GM19023 (cell line): ENCODE data around the gene RNF145.

Experiments
- ATAC-seq: cut with Tn5 transposase; IDR thresholded peaks from one replicate; pipeline ENCODE4 v1.9.1; 2021; ENCODE audit warnings: mild to moderate bottlenecking, moderate library complexity; ENCODE audit not compliant: unreplicated experiment

The RNF145 gene

DNA sequence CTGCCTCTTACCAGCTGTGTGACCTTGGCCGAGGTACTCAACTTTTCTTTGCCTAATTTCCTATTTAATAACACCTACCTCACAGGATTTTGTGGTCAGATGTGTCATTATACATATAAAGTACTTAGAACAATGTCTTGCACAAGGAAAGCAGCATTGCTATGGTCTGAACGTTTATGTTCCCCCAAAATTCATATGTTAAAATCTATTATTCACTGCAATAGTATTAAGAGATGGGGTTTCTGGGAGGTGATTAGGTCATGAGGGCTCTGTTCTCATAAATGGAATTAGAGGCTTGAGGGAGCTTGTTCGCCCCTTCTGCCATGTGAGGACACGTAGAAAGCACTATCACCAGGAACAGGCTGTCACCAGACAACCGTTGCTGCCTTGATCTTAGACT, 10.9 kb upstream of the RNF145 start:
- ATAC-seq: no peak

DNA sequence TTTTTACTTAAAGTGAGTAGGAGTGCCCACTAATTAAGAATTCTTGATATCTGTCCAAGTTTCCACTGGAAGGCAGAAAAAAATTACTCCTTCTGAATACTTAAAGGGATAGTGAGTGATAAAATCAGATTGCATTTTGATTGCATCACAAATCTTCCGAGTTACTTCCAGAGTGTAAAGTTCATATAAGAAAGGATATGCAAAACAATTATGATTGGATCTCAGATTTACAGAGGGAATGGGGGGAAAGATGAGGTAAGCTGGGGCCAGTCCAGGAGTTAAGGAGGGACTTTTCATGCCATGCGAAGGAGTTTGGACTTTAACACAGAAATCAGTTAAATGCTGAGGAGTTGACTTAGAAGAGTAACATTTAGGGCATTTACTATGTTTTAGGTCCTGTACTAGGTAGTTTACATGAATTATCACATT, 9.3 kb upstream of the RNF145 start:
- no peak for ATAC-seq

DNA sequence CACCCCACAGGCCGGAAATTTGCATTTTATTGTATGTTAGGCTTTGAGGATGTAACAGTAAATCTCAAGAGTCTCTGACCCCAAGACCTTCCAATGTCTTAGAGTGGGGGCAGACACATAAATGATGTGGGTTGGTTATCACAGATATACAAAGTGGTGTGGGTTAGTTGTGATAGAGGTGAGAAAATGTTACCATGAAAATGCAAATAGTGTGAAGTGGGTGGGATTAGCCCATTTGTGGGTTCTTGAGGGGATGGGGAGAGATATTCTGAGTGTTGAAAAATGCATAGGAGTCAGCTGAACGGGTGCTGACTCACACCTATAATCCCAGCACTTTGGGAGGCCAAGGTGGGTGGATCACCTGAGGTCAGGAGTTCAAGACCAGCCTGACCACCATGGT, 7.9 kb upstream of the RNF145 start:
- ATAC-seq: no peak

DNA sequence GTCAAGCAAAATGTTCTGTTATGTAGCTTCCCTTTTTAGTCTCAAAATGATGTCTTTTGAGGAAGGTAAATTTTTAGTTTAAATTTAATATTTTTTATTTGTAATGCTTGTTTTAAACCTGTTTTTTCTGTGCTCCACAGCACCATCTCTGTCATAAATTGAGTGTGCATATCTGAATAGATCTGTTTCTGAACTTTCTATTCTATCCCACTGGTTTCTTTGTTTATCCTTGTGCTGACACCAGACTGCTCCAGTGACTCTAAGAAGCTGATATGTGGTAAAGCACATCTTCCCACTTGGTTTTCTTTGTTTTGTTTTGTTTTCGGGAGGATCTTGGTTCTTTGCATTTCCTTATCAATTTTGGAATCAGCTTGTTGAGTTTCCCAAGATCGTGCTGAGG, 7.1 kb upstream of the RNF145 start:
- no peak for ATAC-seq

DNA sequence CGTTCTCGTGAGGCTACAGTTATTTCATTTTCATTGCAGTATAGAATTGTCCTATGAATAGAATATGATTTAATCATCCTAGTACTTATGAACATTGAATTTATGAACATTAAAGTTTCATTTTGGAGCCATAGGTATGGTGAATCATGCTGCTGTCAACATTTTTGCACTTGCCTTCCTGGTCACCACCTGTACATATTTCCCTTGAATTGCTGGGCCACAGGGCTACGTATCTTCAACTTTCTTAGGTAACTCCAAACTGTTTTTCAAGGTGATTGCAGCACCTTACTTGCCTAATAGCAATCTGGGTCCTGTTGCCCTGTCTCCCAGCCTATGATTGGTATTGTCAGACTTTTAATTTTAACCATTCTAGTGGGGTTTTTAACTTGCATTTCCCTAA, 6.5 kb upstream of the RNF145 start:
- ATAC-seq: no peak

DNA sequence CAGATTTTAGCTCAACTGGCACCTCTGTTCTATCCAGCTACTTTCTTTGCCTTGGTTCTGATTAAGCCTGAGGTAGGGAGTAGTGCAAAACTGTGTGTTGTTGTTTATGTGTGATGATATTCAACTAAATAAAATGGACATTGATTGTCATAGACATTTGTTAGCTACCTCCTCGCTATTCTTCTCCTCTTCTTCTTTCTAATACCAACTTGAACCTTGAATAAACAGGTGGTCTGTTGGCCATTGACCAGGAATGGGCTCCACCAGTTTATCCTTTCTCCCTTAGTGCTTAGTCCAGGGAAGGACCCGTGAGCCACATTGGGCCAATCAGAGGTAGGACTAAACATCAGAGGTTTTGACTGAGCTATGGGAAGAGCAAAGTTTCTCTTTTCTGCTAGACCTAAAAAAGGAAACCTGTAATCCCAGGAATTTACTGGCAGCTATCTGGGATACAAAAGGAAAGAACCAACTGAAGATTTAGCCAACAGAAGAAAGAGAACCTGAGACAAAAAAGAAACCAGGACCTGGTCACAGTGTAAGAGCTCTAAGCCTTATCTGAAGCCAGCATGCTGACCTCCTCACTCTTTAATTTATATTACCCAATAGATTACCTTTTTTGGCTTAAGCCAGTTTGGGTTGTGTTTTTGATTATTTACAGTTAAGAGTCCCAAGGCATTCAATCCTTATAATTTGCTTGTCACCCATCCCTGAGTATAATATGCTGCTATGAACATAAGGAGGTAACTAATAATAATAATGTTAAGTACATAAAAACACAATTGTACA, 5.3 kb upstream of the RNF145 start:
- no peak for ATAC-seq

DNA sequence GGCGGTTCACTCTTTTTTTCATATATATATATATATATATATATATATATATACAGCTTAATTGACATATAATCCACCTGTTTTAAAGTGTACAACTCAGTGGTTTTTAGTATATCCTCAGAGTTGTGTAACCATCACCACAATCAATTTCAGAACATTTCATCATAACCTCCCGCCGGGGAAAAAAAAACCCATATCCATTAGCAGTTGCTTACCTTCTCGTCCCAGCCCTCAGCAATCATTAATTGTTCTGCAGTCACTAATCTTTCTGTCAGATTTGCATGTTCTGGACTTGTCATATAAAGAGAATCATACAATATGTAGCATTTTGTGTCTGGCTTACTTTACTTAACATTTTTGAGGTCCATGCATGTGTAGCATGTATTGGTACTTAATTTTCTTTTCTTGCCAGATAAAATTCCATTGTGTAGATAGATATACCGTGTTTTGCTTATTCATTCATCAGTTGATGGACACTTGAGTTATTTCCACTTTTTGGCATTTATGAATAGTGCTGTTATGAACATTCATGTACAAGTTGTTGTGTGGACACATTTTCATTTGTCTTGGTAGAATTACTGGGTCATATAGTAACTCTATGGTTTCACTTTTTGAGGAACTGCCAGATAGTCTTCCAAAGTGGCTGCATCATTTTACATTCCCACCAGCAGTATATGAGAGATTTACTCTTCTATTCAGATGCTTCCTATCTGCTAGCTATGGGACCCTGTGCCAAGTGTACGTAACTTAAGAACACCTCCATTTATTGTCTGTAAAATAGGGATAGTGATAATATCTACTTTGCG, 3.5 kb upstream of the RNF145 start:
- ATAC-seq: no peak

DNA sequence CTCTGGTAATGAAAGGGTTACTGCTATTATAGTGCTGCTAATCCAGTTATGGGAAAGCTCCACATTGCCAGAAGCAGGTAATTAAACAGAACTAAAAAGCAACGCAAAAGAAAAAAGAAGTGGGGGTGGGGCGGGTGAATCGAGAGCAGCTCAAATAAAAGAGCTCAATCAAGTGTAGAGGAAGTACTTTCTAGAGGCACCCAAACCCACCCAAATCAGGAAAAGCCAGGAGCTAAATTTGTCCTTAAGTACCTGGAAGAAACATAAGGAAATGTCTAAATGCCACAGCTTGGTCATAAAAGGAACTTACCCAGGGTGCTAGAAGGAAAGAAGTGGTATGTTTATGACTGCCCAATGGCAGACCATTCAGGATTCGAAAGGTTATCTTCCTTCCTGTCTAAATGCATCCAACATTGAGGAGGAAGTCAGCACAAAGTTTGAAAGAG, 2.4 kb upstream of the RNF145 start:
- ATAC-seq: no peak

DNA sequence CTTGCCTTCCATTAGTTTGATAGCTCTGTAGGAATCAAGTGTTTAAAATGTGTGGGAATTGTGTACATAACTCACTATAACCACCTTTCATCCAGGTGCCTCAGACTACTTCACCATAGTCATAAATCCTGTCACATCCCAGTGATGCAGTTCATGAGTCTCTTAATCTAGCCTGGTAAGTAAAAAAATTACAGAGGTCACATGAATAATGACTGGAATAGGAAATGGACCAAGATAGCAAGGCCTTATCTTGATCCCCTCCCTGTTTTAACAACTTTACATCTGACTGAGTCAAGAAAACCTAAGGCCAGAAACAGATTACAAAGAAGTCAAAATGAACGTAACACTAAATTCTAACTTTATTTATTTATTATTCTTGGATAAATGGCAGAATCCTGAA, 1.5 kb upstream of the RNF145 start:
- ATAC-seq: no peak

DNA sequence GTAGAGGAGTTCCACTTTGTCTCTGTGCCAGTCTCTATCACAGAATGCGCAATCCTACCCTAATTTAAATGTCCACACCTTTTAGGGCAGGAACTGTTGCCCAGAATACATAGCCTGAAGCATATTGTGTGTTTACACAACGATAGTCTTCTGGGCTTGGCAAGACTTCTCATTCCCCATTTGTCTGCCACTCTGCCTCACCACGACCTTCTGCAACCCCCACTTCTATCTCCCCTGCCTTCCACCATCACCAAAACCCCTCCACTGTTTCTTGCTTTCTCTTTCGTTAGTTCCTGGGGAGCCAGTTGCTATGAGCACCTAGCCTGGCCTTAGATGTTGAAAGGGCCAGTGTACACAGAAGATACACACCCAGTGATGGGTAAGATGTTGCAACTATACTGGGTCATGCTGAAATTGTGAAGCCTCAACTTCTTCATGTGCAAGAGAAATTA, 883 bp upstream of the RNF145 start:
- ATAC-seq: no peak

DNA sequence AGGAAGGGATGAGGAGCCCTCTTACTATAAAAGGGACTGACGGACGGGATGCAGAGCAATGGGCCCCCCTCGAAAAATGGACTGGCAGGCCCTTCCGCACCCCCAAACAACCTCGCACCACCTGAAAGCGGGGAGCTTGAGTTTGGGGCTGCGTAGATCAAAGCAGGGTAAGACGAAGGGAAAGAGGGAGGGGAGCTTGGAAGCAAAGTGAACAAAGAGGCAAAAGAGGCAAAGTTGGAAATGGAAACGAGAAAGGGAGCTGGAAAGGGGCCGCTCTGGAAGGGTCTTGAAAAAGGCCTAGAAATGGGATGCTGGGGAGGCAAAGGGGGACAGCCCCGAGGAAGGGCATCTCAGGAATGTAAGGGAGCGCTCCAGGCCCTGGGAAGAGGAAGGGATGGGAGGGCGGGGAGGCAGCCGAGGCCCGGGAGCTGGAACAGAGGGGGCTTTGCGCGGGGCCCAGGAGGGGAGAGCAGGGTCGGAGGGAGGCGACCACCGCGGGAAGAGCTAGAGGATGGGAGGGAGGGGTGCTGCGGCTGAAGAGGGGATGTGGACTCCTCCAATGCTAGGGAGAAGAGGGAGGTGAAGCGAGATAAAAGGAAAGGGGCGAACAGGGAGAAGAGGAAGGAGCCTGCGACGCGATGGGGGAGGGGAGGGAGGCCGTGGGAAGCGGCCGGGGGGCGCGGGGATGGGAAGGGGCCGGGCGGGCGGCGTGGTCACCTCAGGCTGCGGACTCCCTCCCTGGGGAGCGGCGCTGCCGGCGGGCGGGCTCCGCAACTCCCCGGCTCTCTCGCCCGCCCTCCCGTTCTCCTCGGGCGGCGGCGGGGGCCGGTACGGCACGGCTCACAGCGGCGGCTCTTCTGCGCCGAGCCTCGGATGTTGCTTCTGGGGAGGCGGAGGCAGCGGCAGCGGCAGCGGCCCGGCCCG, 577 bp downstream of the RNF145 start:
- peak; percentile 10 for ATAC-seq

DNA sequence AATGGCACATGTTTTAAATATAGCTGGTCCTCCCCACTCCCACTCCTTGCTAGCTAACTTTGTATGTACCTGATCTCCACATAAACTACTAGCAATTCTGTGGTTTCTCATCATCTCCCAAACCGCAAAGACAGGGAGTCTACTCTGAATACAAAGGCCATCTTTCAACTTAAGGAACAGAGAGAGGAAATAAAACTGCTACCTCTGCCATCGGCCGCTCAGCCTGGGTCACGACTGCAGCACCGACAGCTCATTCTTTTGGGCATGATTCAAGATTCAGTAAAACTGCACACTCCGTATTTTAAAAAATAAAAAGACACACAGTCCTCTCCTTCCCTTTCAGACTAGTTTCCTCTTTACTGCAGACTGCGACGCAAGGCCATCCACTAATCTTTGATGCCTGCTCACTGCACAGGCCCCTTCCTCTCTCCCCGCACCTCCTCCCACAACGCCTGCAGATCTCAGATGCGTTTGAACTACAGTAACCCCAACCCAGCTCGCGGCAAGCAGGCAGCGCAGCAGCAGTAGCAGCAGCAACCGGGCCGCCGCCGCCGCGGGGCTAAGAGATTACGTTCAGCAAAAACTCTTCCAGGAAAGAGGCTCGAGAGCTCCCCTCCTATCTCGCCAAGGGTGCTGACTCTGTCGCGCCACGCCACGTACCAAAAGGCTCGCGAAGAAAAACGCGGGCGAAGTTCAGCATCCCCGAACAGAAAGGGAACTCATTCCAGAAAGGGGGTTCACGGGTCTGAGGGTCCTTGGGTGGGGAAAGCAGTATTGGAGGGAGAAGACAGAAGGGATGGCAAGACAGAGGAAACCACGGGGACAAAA, 1.5 kb downstream of the RNF145 start:
- peak; percentile 59 for ATAC-seq

DNA sequence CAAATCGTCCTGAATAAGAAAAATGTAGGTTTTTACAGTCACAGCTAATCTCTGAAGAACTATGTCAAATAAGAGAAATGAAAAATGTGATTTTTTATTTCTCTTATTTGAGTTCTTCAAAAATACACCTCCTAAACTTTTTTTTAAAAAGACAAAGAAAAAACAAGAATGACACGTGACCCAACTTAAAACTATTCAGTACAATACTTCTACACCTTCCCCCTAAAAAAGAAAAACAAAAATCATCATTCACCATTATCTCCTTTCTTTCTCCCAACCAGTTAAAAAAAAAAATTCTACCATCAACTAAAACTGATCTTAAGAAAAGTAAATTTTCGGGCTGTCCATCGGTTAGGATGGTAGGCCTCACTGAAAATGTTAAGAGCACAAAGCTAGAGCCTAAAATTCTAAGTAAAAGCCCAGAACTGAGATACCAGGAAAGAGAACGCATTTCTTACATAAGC, 2.1 kb downstream of the RNF145 start:
- no peak for ATAC-seq

DNA sequence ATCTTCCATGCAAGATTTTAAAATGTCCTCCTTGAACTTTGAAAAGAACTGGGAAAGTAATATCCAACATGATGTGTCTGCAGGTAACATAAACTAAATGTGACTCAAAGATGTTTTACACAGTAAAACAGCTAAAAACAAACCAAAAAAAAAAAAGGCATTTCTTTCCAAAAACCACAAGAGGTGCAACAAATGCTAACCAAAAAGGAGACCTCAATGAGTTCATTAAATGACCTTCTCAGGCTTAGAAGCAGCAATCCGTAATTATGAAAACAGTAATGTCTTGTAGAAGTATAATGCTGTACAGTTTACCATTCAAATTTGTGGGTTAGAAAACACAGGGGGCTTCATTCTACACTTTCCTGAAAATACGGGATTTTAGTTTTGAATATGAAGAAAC, 2.5 kb downstream of the RNF145 start:
- no peak for ATAC-seq

DNA sequence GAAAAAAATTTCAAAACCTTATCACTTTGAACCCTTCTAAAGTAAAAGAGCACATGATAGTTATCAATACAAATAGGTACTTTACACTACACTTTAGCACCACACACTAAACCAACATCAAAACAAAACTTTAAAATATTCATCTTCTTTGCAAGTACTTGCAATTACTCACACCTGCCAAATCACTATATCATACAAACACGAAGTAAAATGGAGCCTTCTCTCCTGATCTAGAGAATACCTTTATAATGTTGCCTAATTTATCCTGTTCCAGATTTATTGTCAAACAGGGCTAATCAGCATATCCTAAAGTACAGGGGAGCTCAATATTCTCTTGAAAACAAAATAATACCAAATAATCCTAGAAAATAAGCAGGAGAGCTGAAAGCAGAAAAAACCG, 3.0 kb downstream of the RNF145 start:
- no peak for ATAC-seq

DNA sequence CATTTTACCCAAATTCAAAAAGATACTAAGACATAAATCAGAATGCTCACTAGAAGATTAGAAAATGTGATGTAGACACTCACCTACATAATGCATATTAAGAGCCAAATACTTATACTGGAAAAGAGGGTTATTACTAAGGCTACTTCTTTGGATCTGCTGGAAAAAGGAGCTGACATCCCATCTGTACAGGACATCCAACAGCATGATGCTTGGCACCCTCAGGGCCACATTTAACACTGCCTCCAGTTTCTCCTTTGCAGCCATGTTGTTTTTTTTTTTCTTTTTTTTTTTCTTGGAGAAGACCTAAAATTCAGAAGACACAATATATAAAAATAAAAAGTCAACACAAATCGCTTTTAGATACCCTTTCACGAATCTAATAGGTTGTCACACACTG, 6.0 kb downstream of the RNF145 start:
- ATAC-seq: no peak

DNA sequence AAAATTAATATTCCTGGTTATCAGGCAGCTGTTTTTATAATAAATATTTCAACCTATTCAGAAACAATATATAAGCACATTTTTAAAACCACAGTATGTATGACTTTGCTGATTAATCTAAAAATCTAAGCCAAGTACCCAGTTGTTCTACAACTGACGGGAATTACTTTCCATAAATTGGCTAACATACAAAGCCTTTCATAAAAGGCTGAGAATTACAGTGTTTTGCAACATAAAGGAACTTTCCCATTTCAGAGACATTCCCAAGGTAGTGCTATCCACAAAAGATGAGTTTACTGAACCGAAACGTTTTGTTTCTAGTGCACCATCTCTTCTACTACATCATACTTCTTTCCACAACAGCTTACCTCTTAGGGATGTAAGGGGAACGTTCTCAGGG, 7.2 kb downstream of the RNF145 start:
- ATAC-seq: no peak

DNA sequence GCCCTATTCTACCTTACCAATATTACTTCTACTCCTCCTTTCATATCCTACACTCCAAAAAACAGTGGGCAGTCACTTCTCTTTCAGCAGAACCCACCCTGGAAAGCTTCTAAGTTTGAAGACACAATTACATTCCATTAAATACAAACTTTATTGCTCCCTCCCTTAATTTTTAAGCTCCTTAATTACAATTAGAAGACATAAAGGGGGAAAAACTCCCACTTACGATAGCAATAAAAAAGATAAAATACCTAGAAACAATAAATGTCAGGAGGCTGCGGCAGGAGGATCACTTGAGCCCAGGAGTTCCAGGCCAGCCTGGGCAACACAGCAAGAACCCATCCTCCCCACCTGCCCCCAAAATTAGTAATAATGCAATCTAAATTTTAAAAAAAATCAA, 9.6 kb downstream of the RNF145 start:
- no peak for ATAC-seq

DNA sequence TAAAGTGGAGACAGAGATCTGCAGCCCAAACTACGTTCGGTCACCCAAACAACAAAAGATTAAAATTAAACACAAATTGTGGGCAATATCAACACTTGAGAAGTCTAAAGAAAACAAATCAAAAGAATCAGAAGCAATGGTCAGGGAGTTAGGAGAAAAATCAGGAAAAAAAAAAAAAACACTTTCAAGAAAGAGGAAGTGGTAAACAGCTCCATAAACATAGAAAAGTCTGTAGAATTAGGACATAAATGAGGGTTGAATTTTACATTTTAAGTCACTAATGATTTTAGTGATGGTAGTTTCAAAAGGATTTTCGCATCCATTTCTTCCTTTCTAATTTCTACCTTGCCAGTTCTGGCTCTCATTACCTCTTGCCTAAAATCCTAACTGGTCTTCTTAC, 10.1 kb downstream of the RNF145 start:
- ATAC-seq: no peak
